ENCODE results near the gene DNMBP.

DNMBP gene

DNA sequence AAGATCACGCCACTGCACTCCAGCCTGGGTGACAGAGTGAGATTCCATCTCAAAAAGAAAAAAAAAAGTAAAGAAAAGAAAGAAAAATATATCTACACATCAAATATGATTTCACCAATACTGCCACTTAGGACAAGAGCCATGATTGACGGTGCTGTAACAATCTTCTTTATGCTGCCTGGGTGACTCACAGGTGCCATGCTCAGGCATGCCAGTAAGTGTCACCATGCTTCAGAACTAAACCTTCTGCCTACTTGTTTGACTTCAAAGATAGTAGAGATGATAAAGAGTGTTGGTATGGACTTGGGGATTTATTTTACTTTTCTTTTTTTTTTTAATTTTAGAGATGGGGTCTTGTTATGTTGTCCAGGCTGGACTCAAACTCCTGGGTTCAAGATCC is 33.6 kb upstream of the DNMBP start:
- no peaks in the 10 kb centered on the region for H3K79me2 ChIP-seq (ENCODE audit: low read length)
- no peaks in the 10 kb centered on the region for H3K36me3 ChIP-seq (replicated peaks; ENCODE audit: insufficient read depth, low read length)
- no peak overlapping the region for H3K27ac ChIP-seq (ENCODE audit: low read length)
- H3K27me3 ChIP-seq (replicated peaks; ENCODE audit: insufficient read depth, low read length), result no peaks in the 10 kb centered on the region
- H3K4me3 ChIP-seq (ENCODE audit: low read length), result no peak overlapping the region
- no peaks in the 10 kb centered on the region for H3K9me2 ChIP-seq (replicated peaks; ENCODE audit: insufficient read depth, low read length)
- H3F3A ChIP-seq (ENCODE audit: insufficient read depth, low read length), result no peaks in the 10 kb centered on the region
- H2AFZ ChIP-seq (ENCODE audit: low read length), result no peak overlapping the region
- no peak overlapping the region for H3K9ac ChIP-seq (ENCODE audit: low read length)
- no peaks in the 10 kb centered on the region for H3K4me1 ChIP-seq (ENCODE audit: low read length)
- H3K9me3 ChIP-seq (replicated peaks; ENCODE audit: insufficient read depth, low read length), result no peaks in the 10 kb centered on the region
- H4K20me1 ChIP-seq (ENCODE audit: insufficient read depth, low read length), result no peaks in the 10 kb centered on the region
- DNase-seq, result no peak
- TF ChIP-seq EZH2phosphoT487 (IDR thresholded peaks at IDR 0.05; ENCODE audit: low read length) (no peak), EZH2 (optimal IDR thresholded peaks at IDR 0.05; ENCODE audit: low read depth, low read length) (no peak)
- TF ChIP-seq, protein P1, sequence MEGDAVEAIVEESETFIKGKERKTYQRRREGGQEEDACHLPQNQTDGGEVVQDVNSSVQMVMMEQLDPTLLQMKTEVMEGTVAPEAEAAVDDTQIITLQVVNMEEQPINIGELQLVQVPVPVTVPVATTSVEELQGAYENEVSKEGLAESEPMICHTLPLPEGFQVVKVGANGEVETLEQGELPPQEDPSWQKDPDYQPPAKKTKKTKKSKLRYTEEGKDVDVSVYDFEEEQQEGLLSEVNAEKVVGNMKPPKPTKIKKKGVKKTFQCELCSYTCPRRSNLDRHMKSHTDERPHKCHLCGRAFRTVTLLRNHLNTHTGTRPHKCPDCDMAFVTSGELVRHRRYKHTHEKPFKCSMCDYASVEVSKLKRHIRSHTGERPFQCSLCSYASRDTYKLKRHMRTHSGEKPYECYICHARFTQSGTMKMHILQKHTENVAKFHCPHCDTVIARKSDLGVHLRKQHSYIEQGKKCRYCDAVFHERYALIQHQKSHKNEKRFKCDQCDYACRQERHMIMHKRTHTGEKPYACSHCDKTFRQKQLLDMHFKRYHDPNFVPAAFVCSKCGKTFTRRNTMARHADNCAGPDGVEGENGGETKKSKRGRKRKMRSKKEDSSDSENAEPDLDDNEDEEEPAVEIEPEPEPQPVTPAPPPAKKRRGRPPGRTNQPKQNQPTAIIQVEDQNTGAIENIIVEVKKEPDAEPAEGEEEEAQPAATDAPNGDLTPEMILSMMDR (IDR thresholded peaks at IDR 0.05; ENCODE audit: low read length), result no peak
- H3K4me2 ChIP-seq (ENCODE audit: low read depth, low read length), result no peak overlapping the region

GRCh38 chr10:100041306-100042002 is 31.7 kb upstream of the DNMBP start:
- no peak overlapping the region for H3K9ac ChIP-seq (ENCODE audit: low read length)
- H3K27me3 ChIP-seq (replicated peaks; ENCODE audit: insufficient read depth, low read length), result no peaks in the 10 kb centered on the region
- TF ChIP-seq, protein P1 (IDR thresholded peaks at IDR 0.05; ENCODE audit: low read length), result no peak
- TF ChIP-seq EZH2 (optimal IDR thresholded peaks at IDR 0.05; ENCODE audit: low read depth, low read length), result no peak
- no peak for TF ChIP-seq EZH2phosphoT487 (IDR thresholded peaks at IDR 0.05; ENCODE audit: low read length)
- no peaks in the 10 kb centered on the region for H4K20me1 ChIP-seq (ENCODE audit: insufficient read depth, low read length)
- no peak overlapping the region for H3K27ac ChIP-seq (ENCODE audit: low read length)
- no peaks in the 10 kb centered on the region for H3K36me3 ChIP-seq (replicated peaks; ENCODE audit: insufficient read depth, low read length)
- H3K4me3 ChIP-seq (ENCODE audit: low read length), result no peak overlapping the region
- no peak overlapping the region for H3K4me2 ChIP-seq (ENCODE audit: low read depth, low read length)
- no peaks in the 10 kb centered on the region for H3K4me1 ChIP-seq (ENCODE audit: low read length)
- no peaks in the 10 kb centered on the region for H3K9me3 ChIP-seq (replicated peaks; ENCODE audit: insufficient read depth, low read length)
- no peaks in the 10 kb centered on the region for H3F3A ChIP-seq (ENCODE audit: insufficient read depth, low read length)
- no peaks in the 10 kb centered on the region for H3K9me2 ChIP-seq (replicated peaks; ENCODE audit: insufficient read depth, low read length)
- no peak for DNase-seq
- H3K79me2 ChIP-seq (ENCODE audit: low read length), result no peaks in the 10 kb centered on the region
- H2AFZ ChIP-seq (ENCODE audit: low read length), result no peak overlapping the region

- no peak overlapping the region for H3K4me3 ChIP-seq (ENCODE audit: low read length)
- no peak for DNase-seq
- H3K4me2 ChIP-seq (ENCODE audit: low read depth, low read length), result no peak overlapping the region
- H3K9ac ChIP-seq (ENCODE audit: low read length), result no peak overlapping the region
- H3K79me2 ChIP-seq (ENCODE audit: low read length), result no peaks in the 10 kb centered on the region
- no peaks in the 10 kb centered on the region for H3K9me3 ChIP-seq (replicated peaks; ENCODE audit: insufficient read depth, low read length)
- TF ChIP-seq EZH2phosphoT487 (IDR thresholded peaks at IDR 0.05; ENCODE audit: low read length), result no peak
- no peak overlapping the region for H3K27ac ChIP-seq (ENCODE audit: low read length)
- no peak overlapping the region for H2AFZ ChIP-seq (ENCODE audit: low read length)
- no peaks in the 10 kb centered on the region for H3K36me3 ChIP-seq (replicated peaks; ENCODE audit: insufficient read depth, low read length)
- H3K9me2 ChIP-seq (replicated peaks; ENCODE audit: insufficient read depth, low read length), result no peaks in the 10 kb centered on the region
- H3K27me3 ChIP-seq (replicated peaks; ENCODE audit: insufficient read depth, low read length), result no peaks in the 10 kb centered on the region
- no peaks in the 10 kb centered on the region for H4K20me1 ChIP-seq (ENCODE audit: insufficient read depth, low read length)
- H3F3A ChIP-seq (ENCODE audit: insufficient read depth, low read length), result no peaks in the 10 kb centered on the region
- H3K4me1 ChIP-seq (ENCODE audit: low read length), result 0 out of 2 replicates have a peak, but pooled peaks cover 2% of the 10 kb centered on the region
These were observed 28.9 kb upstream of the DNMBP start for GRCh38 chr10:100038561-100039071.

DNA sequence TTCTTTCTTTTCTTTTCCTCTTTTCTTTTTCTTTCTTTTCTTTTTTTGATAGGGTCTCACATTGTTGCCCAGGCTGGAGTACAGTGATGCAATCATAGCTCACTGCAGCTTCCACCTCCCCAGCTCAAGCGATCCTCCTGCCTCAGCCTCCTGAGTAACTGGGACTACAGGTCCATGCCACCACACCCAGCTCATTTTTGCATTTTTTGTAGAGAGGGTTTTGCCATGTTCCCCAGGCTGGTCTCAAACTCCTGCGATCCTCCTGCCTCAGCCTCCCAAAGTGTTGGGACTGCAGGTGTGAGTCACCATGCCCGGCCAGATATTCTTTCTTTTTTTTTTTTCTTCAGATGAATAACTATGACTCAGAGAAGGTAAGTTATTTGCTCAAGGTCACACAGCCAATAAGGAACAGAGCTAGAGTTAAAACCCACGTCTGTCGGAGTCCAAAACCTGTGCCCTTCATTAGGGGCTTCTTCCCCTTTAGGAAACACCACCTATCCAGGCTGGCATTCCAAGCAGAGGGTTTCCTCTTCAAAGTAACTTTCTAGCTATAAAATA is 28.1 kb upstream of the DNMBP start:
- Histone ChIP-seq H3K79me2 (ENCODE audit: low read length) (no peaks in the 10 kb centered on the region), H3K36me3 (replicated peaks; ENCODE audit: insufficient read depth, low read length) (no peaks in the 10 kb centered on the region), H3K9me2 (replicated peaks; ENCODE audit: insufficient read depth, low read length) (no peaks in the 10 kb centered on the region), H3K4me1 (ENCODE audit: low read length) (0 out of 2 replicates have a peak, but pooled peaks cover 2% of the 10 kb centered on the region), H3F3A (ENCODE audit: insufficient read depth, low read length) (no peaks in the 10 kb centered on the region), H2AFZ (ENCODE audit: low read length) (no peak overlapping the region), H3K27me3 (replicated peaks; ENCODE audit: insufficient read depth, low read length) (no peaks in the 10 kb centered on the region), H3K27ac (ENCODE audit: low read length) (no peak overlapping the region), H3K4me2 (ENCODE audit: low read depth, low read length) (no peak overlapping the region), H3K9ac (ENCODE audit: low read length) (no peak overlapping the region), H3K4me3 (ENCODE audit: low read length) (no peak overlapping the region), H3K9me3 (replicated peaks; ENCODE audit: insufficient read depth, low read length) (no peaks in the 10 kb centered on the region), H4K20me1 (ENCODE audit: insufficient read depth, low read length) (no peaks in the 10 kb centered on the region)
- no peak for DNase-seq
- TF ChIP-seq, protein P1 (IDR thresholded peaks at IDR 0.05; ENCODE audit: low read length), result no peak
- TF ChIP-seq EZH2phosphoT487 (IDR thresholded peaks at IDR 0.05; ENCODE audit: low read length) (no peak), EZH2 (optimal IDR thresholded peaks at IDR 0.05; ENCODE audit: low read depth, low read length) (no peak)
